ENCODE measurements around the gene ZG16B.

Gene ZG16B

GRCh38 chr16:2824626-2825025 lies 5.5 kb upstream of the ZG16B start:
- no peak for DNase-seq (ENCODE audit: low read depth, low spot score)

- DNase-seq (ENCODE audit: low read depth, low spot score), result no peak
Observed at GRCh38 chr16:2825049-2825742, 4.9 kb upstream of the ZG16B start.

- no peak for DNase-seq (ENCODE audit: low read depth, low spot score)
Observed at GRCh38 chr16:2825906-2826305, 4.2 kb upstream of the ZG16B start.

GRCh38 chr16:2826591-2827373 lies 3.3 kb upstream of the ZG16B start:
- DNase-seq (ENCODE audit: low read depth, low spot score), result no peak

GRCh38 chr16:2827374-2827791 lies 2.7 kb upstream of the ZG16B start:
- no peak for DNase-seq (ENCODE audit: low read depth, low spot score)

- no peak for DNase-seq (ENCODE audit: low read depth, low spot score)
Observed at GRCh38 chr16:2827831-2828520, 2.1 kb upstream of the ZG16B start.

- DNase-seq (ENCODE audit: low read depth, low spot score), result no peak
Observed at GRCh38 chr16:2828521-2828840, 1.6 kb upstream of the ZG16B start.

- DNase-seq (ENCODE audit: low read depth, low spot score), result no peak
Observed at GRCh38 chr16:2828876-2829430, 1.1 kb upstream of the ZG16B start.

- DNase-seq (ENCODE audit: low read depth, low spot score), result no peak
Observed at GRCh38 chr16:2830355-2830695, 222 bp downstream of the ZG16B start.

GRCh38 chr16:2831203-2831602 lies 1.1 kb downstream of the ZG16B start:
- no peak for DNase-seq (ENCODE audit: low read depth, low spot score)

- no peak for DNase-seq (ENCODE audit: low read depth, low spot score)
Observed at GRCh38 chr16:2833776-2834175, 3.7 kb downstream of the ZG16B start.

- DNase-seq (ENCODE audit: low read depth, low spot score), result no peak
Observed at GRCh38 chr16:2834968-2835367, 4.9 kb downstream of the ZG16B start.

GRCh38 chr16:2835638-2836493 lies 5.8 kb downstream of the ZG16B start:
- DNase-seq (ENCODE audit: low read depth, low spot score), result no peak

GRCh38 chr16:2836646-2837508 lies 6.8 kb downstream of the ZG16B start:
- no peak for DNase-seq (ENCODE audit: low read depth, low spot score)

GRCh38 chr16:2838928-2839327 lies 8.8 kb downstream of the ZG16B start:
- no peak for DNase-seq (ENCODE audit: low read depth, low spot score)

GRCh38 chr16:2839650-2840450 lies 9.7 kb downstream of the ZG16B start:
- DNase-seq (ENCODE audit: low read depth, low spot score), result no peak

GRCh38 chr16:2840914-2841313 lies 10.8 kb downstream of the ZG16B start:
- DNase-seq (ENCODE audit: low read depth, low spot score), result no peak

GRCh38 chr16:2841606-2842339 lies 11.7 kb downstream of the ZG16B start:
- DNase-seq (ENCODE audit: low read depth, low spot score), result no peak

- DNase-seq (ENCODE audit: low read depth, low spot score), result peak; percentile 62
Observed at GRCh38 chr16:2842340-2843000, 12.4 kb downstream of the ZG16B start.

All from activated naive CD8-positive, alpha-beta T cell treated with anti-CD3 and anti-CD28 coated beads, Interleukin-2, amount 50 U/mL, for 16 hours (primary cell).